Progenitor cell of endocrine pancreas (in vitro differentiated cells): Measurements from ENCODE around the gene PPFIBP1. TPM values are rescaled to one million over a fixed set of nuclear protein-coding genes. Genes with fewer than 3 reads are reported as not detected.
A peak's percentile ranks its signal among the peaks of the same experiment; 100 is the strongest.

Experiments
- DNase-seq: peaks from one replicate; pipeline ENCODE4 v3.0.0; 2021; ENCODE audit warnings: low spot score; ENCODE audit not compliant: unreplicated experiment
- H3K27ac Mint-ChIP-seq: 2 replicates; pipeline ENCODE4 v1.8.0; 2021; ENCODE audit warnings: mild to moderate bottlenecking, moderate library complexity, mixed read lengths
- H3K27me3 Mint-ChIP-seq: 2 replicates; pipeline ENCODE4 v1.8.0; 2021; ENCODE audit warnings: mixed read lengths
- H3K36me3 Mint-ChIP-seq: 2 replicates; pipeline ENCODE4 v1.8.0; 2022; ENCODE audit warnings: mixed read lengths; ENCODE audit not compliant: insufficient read depth
- H3K4me1 Mint-ChIP-seq: 2 replicates; pipeline ENCODE4 v1.8.0; 2021; ENCODE audit warnings: low read depth, mixed read lengths
- H3K4me3 Mint-ChIP-seq: 2 replicates; pipeline ENCODE4 v1.8.0; 2021; ENCODE audit warnings: low read depth, mild to moderate bottlenecking, moderate library complexity, mixed read lengths
- H3K9me3 Mint-ChIP-seq: 2 replicates; pipeline ENCODE4 v1.8.0; 2021; ENCODE audit warnings: low read depth, mixed read lengths
- CTCF ChIP-seq: fragments of 200-600 bp; sonication (generic); IDR thresholded peaks from one replicate; pipeline ENCODE4 v1.5.0; 2021; ENCODE audit warnings: antibody characterized with exemption, mild to moderate bottlenecking; ENCODE audit not compliant: unreplicated experiment
- total RNA-seq: library from RNA; stranded (reverse); gene quantifications from 2 replicates; pipeline ENCODE4 v1.2.1, GENCODE V29; 2021

The PPFIBP1 gene
- total RNA-seq, 1 donor from 2014 or later: 85.4 TPM

- Mint-ChIP-seq H3K9me3 (no peaks in the 10 kb centered on the region), H3K36me3 (peaks cover 1% of the 10 kb centered on the region), H3K27me3 (no peaks in the 10 kb centered on the region), H3K4me1 (peaks cover 26% of the 10 kb centered on the region), H3K27ac (no peak overlapping the region), H3K4me3 (no peak overlapping the region)
- no peak for DNase-seq
- no peak for TF ChIP-seq CTCF
Observed at GRCh38 chr12:27551172-27551840, 27.3 kb downstream of the PPFIBP1 start.

- Mint-ChIP-seq H3K27ac (peak overlapping the region; percentile 4), H3K36me3 (peaks cover 1% of the 10 kb centered on the region), H3K27me3 (no peaks in the 10 kb centered on the region), H3K9me3 (no peaks in the 10 kb centered on the region), H3K4me3 (no peak overlapping the region), H3K4me1 (peaks cover 27% of the 10 kb centered on the region)
- no peak for TF ChIP-seq CTCF
- no peak for DNase-seq
Observed at GRCh38 chr12:27552235-27552634, 28.2 kb downstream of the PPFIBP1 start.

- no peak for DNase-seq
Observed at GRCh38 chr12:27552886-27553560, 29.0 kb downstream of the PPFIBP1 start.

GRCh38 chr12:27553941-27554340, 29.9 kb downstream of the PPFIBP1 start:
- H3K9me3 Mint-ChIP-seq: no peaks in the 10 kb centered on the region
- no peak for TF ChIP-seq CTCF
- H3K4me3 Mint-ChIP-seq: no peak overlapping the region
- H3K27me3 Mint-ChIP-seq: no peaks in the 10 kb centered on the region
- no peak for DNase-seq
- H3K4me1 Mint-ChIP-seq: peaks cover 18% of the 10 kb centered on the region
- no peak overlapping the region for H3K27ac Mint-ChIP-seq
- H3K36me3 Mint-ChIP-seq: peaks cover 1% of the 10 kb centered on the region

More at GRCh38 chr12:27552886-27553560, 29.0 kb downstream of the PPFIBP1 start:
- Mint-ChIP-seq H3K27me3 (no peaks in the 10 kb centered on the region), H3K4me3 (no peak overlapping the region), H3K9me3 (no peaks in the 10 kb centered on the region), H3K4me1 (peaks cover 26% of the 10 kb centered on the region), H3K27ac (no peak overlapping the region), H3K36me3 (peaks cover 1% of the 10 kb centered on the region)
- TF ChIP-seq CTCF: no peak

DNA sequence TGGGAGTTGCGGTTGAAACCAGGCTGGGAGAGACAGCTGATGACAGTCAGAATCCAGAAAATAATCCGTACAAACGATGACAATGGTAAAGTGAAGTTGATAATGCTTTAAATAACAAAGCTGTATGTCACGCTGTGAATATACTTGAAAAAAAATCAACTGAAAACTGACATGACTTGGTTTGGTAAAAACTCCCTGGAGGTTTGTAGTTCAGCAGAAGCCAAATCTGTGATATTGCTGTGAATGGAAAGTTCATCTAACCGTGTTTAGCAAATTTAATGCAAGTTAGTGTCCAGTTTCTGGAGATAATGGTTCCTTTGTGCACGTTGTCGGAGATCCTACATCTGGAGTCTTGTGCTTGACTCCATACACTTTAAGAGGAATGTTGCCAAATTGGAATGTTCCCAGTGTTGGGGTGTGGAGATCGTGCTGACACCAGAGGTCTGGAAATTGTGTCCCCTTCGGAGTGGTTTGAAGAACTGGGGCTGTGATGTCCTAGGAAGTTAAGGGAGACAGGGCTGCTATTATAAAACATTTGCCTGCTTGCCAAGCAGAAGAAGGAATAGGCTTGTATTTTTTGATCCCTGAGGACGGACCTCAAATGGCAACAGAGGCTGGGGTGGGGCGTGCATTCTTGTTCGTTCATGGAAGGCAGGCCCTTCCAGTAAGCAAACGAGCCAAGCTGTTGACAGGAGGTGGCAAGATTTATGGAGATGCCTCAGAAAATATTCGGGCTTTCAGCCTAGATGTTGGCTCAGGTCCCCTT, 30.6 kb downstream of the PPFIBP1 start:
- Mint-ChIP-seq H3K4me3 (no peak overlapping the region), H3K27ac (no peak overlapping the region)

More for the DNA sequence above, 30.6 kb downstream of the PPFIBP1 start:
- H3K27me3 Mint-ChIP-seq: no peaks in the 10 kb centered on the region
- no peak for TF ChIP-seq CTCF
- DNase-seq: no peak
- H3K9me3 Mint-ChIP-seq: no peaks in the 10 kb centered on the region
- H3K4me1 Mint-ChIP-seq: peaks cover 14% of the 10 kb centered on the region
- H3K36me3 Mint-ChIP-seq: peaks cover 1% of the 10 kb centered on the region
